ENCODE measurements around the gene GNPDA2. TPM values are rescaled to one million over a fixed set of nuclear protein-coding genes. Genes with fewer than 3 reads are reported as not detected.

GNPDA2 gene
- total RNA-seq, 5 donors from 2014 or later (not counting 1 experiment from before 2014, with no cell fraction given) = 8.3 to 13.1 (median 10.9) TPM

- H3K36me3 Mint-ChIP-seq = peaks cover 15% of the 10 kb centered on the region
- H3K9me3 Mint-ChIP-seq = no peaks in the 10 kb centered on the region
- no peaks in the 10 kb centered on the region for H3K27me3 ChIP-seq (replicated peaks in 1 of 2; ENCODE audit: control insufficient read depth in 2 of 2, extremely low read depth in 1 of 2, insufficient read depth in 2 of 2, low read length in 1 of 2)
- H3K27ac Mint-ChIP-seq = no peak overlapping the region
- H3K27me3 Mint-ChIP-seq = no peaks in the 10 kb centered on the region
- DNase-seq (no peak), ATAC-seq (replicated peaks in 1 of 4) (no peak)
- no peak overlapping the region for H3K4me3 ChIP-seq (ENCODE audit: control insufficient read depth in 1 of 2, extremely low read depth in 1 of 2, low read length in 1 of 2)
- H3K27ac ChIP-seq (ENCODE audit: low read length) = no peak overlapping the region
- no peaks in the 10 kb centered on the region for H3K4me1 ChIP-seq (ENCODE audit: control insufficient read depth in 1 of 2, extremely low read depth in 1 of 2, insufficient read depth in 2 of 2, low read length in 2 of 2)
- ChIA-PET POLR2A (no interaction called here), CTCF (no interaction called here)
- H3K9me3 ChIP-seq = no peaks in the 10 kb centered on the region
- H3K4me1 Mint-ChIP-seq = peaks cover 1 to 7% (median 3%) of the 10 kb centered on the region in 3 donors
- H3K4me3 Mint-ChIP-seq = no peak overlapping the region
- WGBS (ENCODE audit: insufficient coverage) = no CpG with 5 or more reads among the region's 1 CpG
- peaks cover 0 to 4% of the 10 kb centered on the region in 2 donors for H3K36me3 ChIP-seq (ENCODE audit: control insufficient read depth in 2 of 2, extremely low read depth in 1 of 2, insufficient read depth in 1 of 2, low read length in 1 of 2)
These were observed 13.2 kb downstream of the GNPDA2 start for GRCh38 chr4:44713125-44713524.

GRCh38 chr4:44704673-44705072 lies 21.7 kb downstream of the GNPDA2 start:
- no peaks in the 10 kb centered on the region for H3K27me3 Mint-ChIP-seq
- Histone ChIP-seq H3K27ac (ENCODE audit: low read length) (no peak overlapping the region), H3K36me3 (ENCODE audit: control insufficient read depth in 2 of 2, extremely low read depth in 1 of 2, insufficient read depth in 1 of 2, low read length in 1 of 2) (peaks cover 0 to 25% of the 10 kb centered on the region in 2 donors), H3K9me3 (no peaks in the 10 kb centered on the region), H3K4me1 (ENCODE audit: control insufficient read depth in 1 of 2, extremely low read depth in 1 of 2, insufficient read depth in 2 of 2, low read length in 2 of 2) (no peaks in the 10 kb centered on the region), H3K27me3 (replicated peaks in 1 of 2; ENCODE audit: control insufficient read depth in 2 of 2, extremely low read depth in 1 of 2, insufficient read depth in 2 of 2, low read length in 1 of 2) (no peaks in the 10 kb centered on the region), H3K4me3 (ENCODE audit: control insufficient read depth in 1 of 2, extremely low read depth in 1 of 2, low read length in 1 of 2) (no peak overlapping the region)
- DNase-seq = no peak
- POLR2A ChIA-PET = interaction anchor here in 1 of 2 donors (0.6 kb wide), 1 partner anchor 61 kb away, joined by 3 read pairs; no protein-coding TSS in a partner anchor
- no peak overlapping the region for H3K4me3 Mint-ChIP-seq
- no peak for ATAC-seq (replicated peaks in 1 of 4)
- CTCF ChIA-PET = no interaction called here
- no CpG with 5 or more reads among the region's 4 CpGs for WGBS (ENCODE audit: insufficient coverage)
- H3K9me3 Mint-ChIP-seq = no peaks in the 10 kb centered on the region
- H3K27ac Mint-ChIP-seq = no peak overlapping the region
- H3K36me3 Mint-ChIP-seq = peaks cover 39% of the 10 kb centered on the region
- H3K4me1 Mint-ChIP-seq = peaks cover 2 to 6% (median 5%) of the 10 kb centered on the region in 3 donors

- Histone ChIP-seq H3K27ac (ENCODE audit: low read length) (no peak overlapping the region), H3K36me3 (ENCODE audit: control insufficient read depth in 2 of 2, extremely low read depth in 1 of 2, insufficient read depth in 1 of 2, low read length in 1 of 2) (peaks cover 0 to 46% of the 10 kb centered on the region in 2 donors), H3K4me1 (ENCODE audit: control insufficient read depth in 1 of 2, extremely low read depth in 1 of 2, insufficient read depth in 2 of 2, low read length in 2 of 2) (no peaks in the 10 kb centered on the region), H3K4me3 (ENCODE audit: control insufficient read depth in 1 of 2, extremely low read depth in 1 of 2, low read length in 1 of 2) (no peak overlapping the region), H3K9me3 (no peaks in the 10 kb centered on the region), H3K27me3 (replicated peaks in 1 of 2; ENCODE audit: control insufficient read depth in 2 of 2, extremely low read depth in 1 of 2, insufficient read depth in 2 of 2, low read length in 1 of 2) (no peaks in the 10 kb centered on the region)
- ATAC-seq (replicated peaks in 1 of 4) (no peak), DNase-seq (no peak)
- Mint-ChIP-seq H3K9me3 (no peaks in the 10 kb centered on the region), H3K4me1 (peaks cover 0 to 4% (median 3%) of the 10 kb centered on the region in 3 donors), H3K36me3 (peaks cover 52% of the 10 kb centered on the region), H3K27ac (no peak overlapping the region), H3K27me3 (no peaks in the 10 kb centered on the region), H3K4me3 (no peak overlapping the region)
- no CpG with 5 or more reads among the region's 2 CpGs for WGBS (ENCODE audit: insufficient coverage)
- CTCF ChIA-PET = no interaction called here
- POLR2A ChIA-PET = interaction anchor here in 1 of 2 donors (1.9 kb wide), 1 partner anchor 23 kb away, joined by 7 read pairs; the partner anchor contains the start of gene GUF1
These were observed 25.3 kb downstream of the GNPDA2 start for GRCh38 chr4:44701037-44701436.

GRCh38 chr4:44700427-44700826 lies 25.9 kb downstream of the GNPDA2 start:
- no peak for ATAC-seq (replicated peaks in 1 of 4)
- no peak overlapping the region for H3K4me3 ChIP-seq (ENCODE audit: control insufficient read depth in 1 of 2, extremely low read depth in 1 of 2, low read length in 1 of 2)
- CTCF ChIA-PET = no interaction called here
- no peak overlapping the region for H3K27ac ChIP-seq (ENCODE audit: low read length)
- H3K9me3 ChIP-seq = no peaks in the 10 kb centered on the region
- peaks cover 0 to 5% (median 3%) of the 10 kb centered on the region in 3 donors for H3K4me1 Mint-ChIP-seq
- peaks cover 56% of the 10 kb centered on the region for H3K36me3 Mint-ChIP-seq
- POLR2A ChIA-PET = interaction anchor here in 1 of 2 donors (1.9 kb wide), 1 partner anchor 22 kb away, joined by 7 read pairs; the partner anchor contains the start of gene GUF1
- no peak for DNase-seq
- no peaks in the 10 kb centered on the region for H3K27me3 ChIP-seq (replicated peaks in 1 of 2; ENCODE audit: control insufficient read depth in 2 of 2, extremely low read depth in 1 of 2, insufficient read depth in 2 of 2, low read length in 1 of 2)
- WGBS (ENCODE audit: insufficient coverage) = no CpG with 5 or more reads among the region's 1 CpG
- H3K9me3 Mint-ChIP-seq = no peaks in the 10 kb centered on the region
- no peaks in the 10 kb centered on the region for H3K4me1 ChIP-seq (ENCODE audit: control insufficient read depth in 1 of 2, extremely low read depth in 1 of 2, insufficient read depth in 2 of 2, low read length in 2 of 2)
- no peak overlapping the region for H3K4me3 Mint-ChIP-seq
- H3K27me3 Mint-ChIP-seq = no peaks in the 10 kb centered on the region
- peak overlapping the region in 1 of 2 donors; percentile 44 for H3K27ac Mint-ChIP-seq
- H3K36me3 ChIP-seq (ENCODE audit: control insufficient read depth in 2 of 2, extremely low read depth in 1 of 2, insufficient read depth in 1 of 2, low read length in 1 of 2) = peaks cover 0 to 48% of the 10 kb centered on the region in 2 donors

GRCh38 chr4:44684648-44685047 lies 41.7 kb downstream of the GNPDA2 start:
- Histone ChIP-seq H3K27ac (ENCODE audit: low read length) (no peak overlapping the region), H3K36me3 (ENCODE audit: control insufficient read depth in 2 of 2, extremely low read depth in 1 of 2, insufficient read depth in 1 of 2, low read length in 1 of 2) (peaks cover 0 to 52% of the 10 kb centered on the region in 2 donors), H3K4me1 (ENCODE audit: control insufficient read depth in 1 of 2, extremely low read depth in 1 of 2, insufficient read depth in 2 of 2, low read length in 2 of 2) (peaks cover 0 to 13% of the 10 kb centered on the region in 2 experiments), H3K9me3 (no peaks in the 10 kb centered on the region), H3K27me3 (replicated peaks in 1 of 2; ENCODE audit: control insufficient read depth in 2 of 2, extremely low read depth in 1 of 2, insufficient read depth in 2 of 2, low read length in 1 of 2) (no peaks in the 10 kb centered on the region), H3K4me3 (ENCODE audit: control insufficient read depth in 1 of 2, extremely low read depth in 1 of 2, low read length in 1 of 2) (no peak overlapping the region)
- peaks cover 17 to 43% (median 39%) of the 10 kb centered on the region in 3 donors for H3K4me1 Mint-ChIP-seq
- no peaks in the 10 kb centered on the region for H3K27me3 Mint-ChIP-seq
- no peak overlapping the region for H3K4me3 Mint-ChIP-seq
- H3K36me3 Mint-ChIP-seq = peaks cover 41% of the 10 kb centered on the region
- DNase-seq (no peak), ATAC-seq (replicated peaks in 1 of 4) (no peak)
- POLR2A ChIA-PET = no interaction called here
- no peaks in the 10 kb centered on the region for H3K9me3 Mint-ChIP-seq
- no peak overlapping the region for H3K27ac Mint-ChIP-seq
- WGBS (ENCODE audit: insufficient coverage) = 50% methylated on average over 1 of the region's 1 CpG
- CTCF ChIA-PET = no interaction called here

GRCh38 chr4:44679060-44679459 lies 47.3 kb downstream of the GNPDA2 start:
- Histone ChIP-seq H3K9me3 (no peaks in the 10 kb centered on the region), H3K27me3 (replicated peaks in 1 of 2; ENCODE audit: control insufficient read depth in 2 of 2, extremely low read depth in 1 of 2, insufficient read depth in 2 of 2, low read length in 1 of 2) (no peaks in the 10 kb centered on the region), H3K27ac (ENCODE audit: low read length) (peak overlapping the region; percentile 95), H3K36me3 (ENCODE audit: control insufficient read depth in 2 of 2, extremely low read depth in 1 of 2, insufficient read depth in 1 of 2, low read length in 1 of 2) (peaks cover 0 to 11% of the 10 kb centered on the region in 2 donors), H3K4me1 (ENCODE audit: control insufficient read depth in 1 of 2, extremely low read depth in 1 of 2, insufficient read depth in 2 of 2, low read length in 2 of 2) (peaks cover 14 to 22% of the 10 kb centered on the region in 2 experiments), H3K4me3 (ENCODE audit: control insufficient read depth in 1 of 2, extremely low read depth in 1 of 2, low read length in 1 of 2) (peak overlapping the region; percentile 78 to 84)
- peaks cover 8% of the 10 kb centered on the region for H3K36me3 Mint-ChIP-seq
- no CpG with 5 or more reads among the region's 3 CpGs for WGBS (ENCODE audit: insufficient coverage)
- peaks cover 29 to 44% (median 33%) of the 10 kb centered on the region in 3 donors for H3K4me1 Mint-ChIP-seq
- peak overlapping the region; percentile 93 to 97 (median 96) for H3K4me3 Mint-ChIP-seq
- ATAC-seq (replicated peaks in 1 of 4) (no peak), DNase-seq (no peak)
- ChIA-PET CTCF (interaction anchor here (0.5 to 2.2 kb wide), 6 partner anchors 11 to 81 kb away, joined by 3 to 11 read pairs (median 3); partner anchors contain the start of gene GNPDA2 (in 1 of the 2)), POLR2A (interaction anchor here in 1 of 2 donors (0.5 to 2.2 kb wide), 8 partner anchors 8 to 48 kb away, joined by 3 to 9 read pairs (median 4); partner anchors contain the start of gene GNPDA2)
- no peaks in the 10 kb centered on the region for H3K27me3 Mint-ChIP-seq
- H3K27ac Mint-ChIP-seq = peak overlapping the region; percentile 93 to 99
- no peaks in the 10 kb centered on the region for H3K9me3 Mint-ChIP-seq

Measured in T-cell (primary cell).